ENCODE results near the gene VSTM2A. TPM values are rescaled to one million over a fixed set of nuclear protein-coding genes. Genes with fewer than 3 reads are reported as not detected.

Gene VSTM2A
- total and polyA plus RNA-seq, 10 of the 15 experiments (the other 5 are each of a cell fraction or from before 2014, with no cell fraction given) = 0.22 TPM; not detected in 9

GRCh38 chr7:54544149-54544526 lies 2.0 kb downstream of the VSTM2A start:
- POLR2A ChIA-PET = no interaction called here
- H3K27ac ChIP-seq (ENCODE audit: control insufficient read depth, insufficient read depth) = no peak overlapping the region
- RAD21 ChIA-PET (ENCODE audit: unreplicated experiment) = no interaction called here
- DNase-seq (ENCODE audit: low read depth, low spot score) = no peak
- H3K9me3 ChIP-seq (replicated peaks; ENCODE audit: control insufficient read depth, insufficient read depth, low read length) = no peaks in the 10 kb centered on the region
- peaks cover 0 to 2% of the 10 kb centered on the region in 2 experiments; a peak in 1 of 4 replicates for H3K27me3 ChIP-seq (replicated peaks in 1 of 2; ENCODE audit: control insufficient read depth in 2 of 2, insufficient read depth in 2 of 2, low read length in 1 of 2)
- no peak overlapping the region for H2AFZ ChIP-seq (ENCODE audit: control insufficient read depth, low read depth, low read length)
- no peaks in the 10 kb centered on the region for H4K20me1 ChIP-seq (ENCODE audit: control insufficient read depth, insufficient read depth)
- CTCF ChIA-PET = no interaction called here
- FAIRE-seq = no peak
- TF ChIP-seq PAX8 (IDR thresholded peaks at IDR 0.05) = no peak
- no peak for TF ChIP-seq WRNIP1 (IDR thresholded peaks at IDR 0.05; ENCODE audit: borderline replicate concordance, low read depth, low read length)
- no peak for TF ChIP-seq RFX5 (IDR thresholded peaks at IDR 0.05; ENCODE audit: low read depth, low read length)
- TF ChIP-seq POLR2AphosphoS5 (IDR thresholded peaks at IDR 0.05; ENCODE audit: low read length) = no peak
- in situ Hi-C loops (cut with MboI) (no loop called here), intact Hi-C loops (cut with micrococcal nuclease; ENCODE audit: unreplicated experiment) (no loop called here)
- no TSS peak for BruUV-seq (replicated peaks)
- ATAC-seq = no peak
- SMC1A ChIA-PET (ENCODE audit: uncharacterized antibody, unreplicated experiment) = no interaction called here
- H3K9ac ChIP-seq (ENCODE audit: control insufficient read depth, insufficient read depth, low read length) = no peak overlapping the region
- WGBS (ENCODE audit: insufficient coverage, insufficient replicate concordance, low lambda C conversion rate, missing lambda C conversion rate) = 0% methylated on average over 3 of the region's 3 CpGs
- no peaks in the 10 kb centered on the region for H3K36me3 ChIP-seq (ENCODE audit: control insufficient read depth in 2 of 2, insufficient read depth in 2 of 2, low read length in 1 of 2)
- H3K4me2 ChIP-seq (ENCODE audit: control insufficient read depth, insufficient read depth) = no peak overlapping the region
- no peak overlapping the region for H3K4me3 ChIP-seq
- no peaks in the 10 kb centered on the region for H3K79me2 ChIP-seq (ENCODE audit: control insufficient read depth, insufficient read depth, low read length)
- H3K4me1 ChIP-seq (ENCODE audit: control insufficient read depth, insufficient read depth, low read length) = no peaks in the 10 kb centered on the region

- H3K36me3 ChIP-seq (ENCODE audit: control insufficient read depth in 2 of 2, insufficient read depth in 2 of 2, low read length in 1 of 2) = no peaks in the 10 kb centered on the region
- H3K4me1 ChIP-seq (ENCODE audit: control insufficient read depth, insufficient read depth, low read length) = no peaks in the 10 kb centered on the region
- H3K79me2 ChIP-seq (ENCODE audit: control insufficient read depth, insufficient read depth, low read length) = no peaks in the 10 kb centered on the region
- no peak overlapping the region for H3K4me3 ChIP-seq
- no peaks in the 10 kb centered on the region for H4K20me1 ChIP-seq (ENCODE audit: control insufficient read depth, insufficient read depth)
- no peak overlapping the region for H3K4me2 ChIP-seq (ENCODE audit: control insufficient read depth, insufficient read depth)
- no peak for FAIRE-seq
- no peak for DNase-seq (ENCODE audit: low read depth, low spot score)
- H3K27ac ChIP-seq (ENCODE audit: control insufficient read depth, insufficient read depth) = no peak overlapping the region
- peaks cover 0 to 2% of the 10 kb centered on the region in 2 experiments; a peak in 1 of 4 replicates for H3K27me3 ChIP-seq (replicated peaks in 1 of 2; ENCODE audit: control insufficient read depth in 2 of 2, insufficient read depth in 2 of 2, low read length in 1 of 2)
- BruUV-seq (replicated peaks) = no TSS peak
- no peaks in the 10 kb centered on the region for H3K9me3 ChIP-seq (replicated peaks; ENCODE audit: control insufficient read depth, insufficient read depth, low read length)
- H2AFZ ChIP-seq (ENCODE audit: control insufficient read depth, low read depth, low read length) = no peak overlapping the region
- ChIA-PET CTCF (no interaction called here), RAD21 (ENCODE audit: unreplicated experiment) (no interaction called here), SMC1A (ENCODE audit: uncharacterized antibody, unreplicated experiment) (no interaction called here), POLR2A (no interaction called here)
- no peak overlapping the region for H3K9ac ChIP-seq (ENCODE audit: control insufficient read depth, insufficient read depth, low read length)
- intact Hi-C loops (cut with micrococcal nuclease; ENCODE audit: unreplicated experiment) = no loop called here
- 40% methylated on average over 34 of the region's 45 CpGs for WGBS (ENCODE audit: insufficient coverage, insufficient replicate concordance, low lambda C conversion rate, missing lambda C conversion rate)
- in situ Hi-C loops (cut with MboI) = no loop called here
- no peak for ATAC-seq
- TF ChIP-seq, protein P1, sequence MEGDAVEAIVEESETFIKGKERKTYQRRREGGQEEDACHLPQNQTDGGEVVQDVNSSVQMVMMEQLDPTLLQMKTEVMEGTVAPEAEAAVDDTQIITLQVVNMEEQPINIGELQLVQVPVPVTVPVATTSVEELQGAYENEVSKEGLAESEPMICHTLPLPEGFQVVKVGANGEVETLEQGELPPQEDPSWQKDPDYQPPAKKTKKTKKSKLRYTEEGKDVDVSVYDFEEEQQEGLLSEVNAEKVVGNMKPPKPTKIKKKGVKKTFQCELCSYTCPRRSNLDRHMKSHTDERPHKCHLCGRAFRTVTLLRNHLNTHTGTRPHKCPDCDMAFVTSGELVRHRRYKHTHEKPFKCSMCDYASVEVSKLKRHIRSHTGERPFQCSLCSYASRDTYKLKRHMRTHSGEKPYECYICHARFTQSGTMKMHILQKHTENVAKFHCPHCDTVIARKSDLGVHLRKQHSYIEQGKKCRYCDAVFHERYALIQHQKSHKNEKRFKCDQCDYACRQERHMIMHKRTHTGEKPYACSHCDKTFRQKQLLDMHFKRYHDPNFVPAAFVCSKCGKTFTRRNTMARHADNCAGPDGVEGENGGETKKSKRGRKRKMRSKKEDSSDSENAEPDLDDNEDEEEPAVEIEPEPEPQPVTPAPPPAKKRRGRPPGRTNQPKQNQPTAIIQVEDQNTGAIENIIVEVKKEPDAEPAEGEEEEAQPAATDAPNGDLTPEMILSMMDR (IDR thresholded peaks at IDR 0.05 in 2 of 3, conservative IDR thresholded peaks at IDR 0.05 in 1 of 3; ENCODE audit: control insufficient read depth in 2 of 3, extremely low read depth in 1 of 3, insufficient read depth in 1 of 3, low read depth in 3 of 3, low read length in 3 of 3) = no peak
- no peak for TF ChIP-seq PKNOX1 (IDR thresholded peaks at IDR 0.05)
- no peak for TF ChIP-seq NKRF (conservative IDR thresholded peaks at IDR 0.05)
- TF ChIP-seq TARDBP (IDR thresholded peaks at IDR 0.05; ENCODE audit: borderline replicate concordance) = no peak
- no peak for TF ChIP-seq RAD51 (IDR thresholded peaks at IDR 0.05)
- TF ChIP-seq STAT3 (IDR thresholded peaks at IDR 0.05; ENCODE audit: low read depth, low read length) = no peak
- TF ChIP-seq WRNIP1 (IDR thresholded peaks at IDR 0.05; ENCODE audit: borderline replicate concordance, low read depth, low read length) = no peak
- no peak for TF ChIP-seq TAF1 (IDR thresholded peaks at IDR 0.05; ENCODE audit: borderline replicate concordance, low read depth, low read length)
- TF ChIP-seq POU2F2 (IDR thresholded peaks at IDR 0.05; ENCODE audit: borderline replicate concordance, low read depth, low read length) = no peak
- TF ChIP-seq LARP7 (IDR thresholded peaks at IDR 0.05) = no peak
Measured at GRCh38 chr7:54544527-54545240, 2.5 kb downstream of the VSTM2A start.

All from GM12878 (cell line).